Glomerular endothelial cell (primary cell): ENCODE measurements around the gene DPP9. TPM values are rescaled to one million over a fixed set of nuclear protein-coding genes. Genes with fewer than 3 reads are reported as not detected.
"Not testable (repeated sequence)": the region's sequence is repeated elsewhere in the genome, so short reads cannot be mapped to it uniquely, and the experiment has no call there.

ENCODE experiments used
- DNase-seq: peaks from one replicate; pipeline ENCODE4 v3.0.0-alpha.2; 2011; ENCODE audit warnings: low read depth, low spot score; ENCODE audit errors: extremely low read depth
- total RNA-seq: library from RNA; depleted of rRNA; stranded (reverse); fragments of >200 nt; gene quantifications from 2 replicates; pipeline ENCODE4 v1.2.3, GENCODE V29; 2015

DPP9 gene
- 118 and 128 TPM in 2 replicates for total RNA-seq

DNA sequence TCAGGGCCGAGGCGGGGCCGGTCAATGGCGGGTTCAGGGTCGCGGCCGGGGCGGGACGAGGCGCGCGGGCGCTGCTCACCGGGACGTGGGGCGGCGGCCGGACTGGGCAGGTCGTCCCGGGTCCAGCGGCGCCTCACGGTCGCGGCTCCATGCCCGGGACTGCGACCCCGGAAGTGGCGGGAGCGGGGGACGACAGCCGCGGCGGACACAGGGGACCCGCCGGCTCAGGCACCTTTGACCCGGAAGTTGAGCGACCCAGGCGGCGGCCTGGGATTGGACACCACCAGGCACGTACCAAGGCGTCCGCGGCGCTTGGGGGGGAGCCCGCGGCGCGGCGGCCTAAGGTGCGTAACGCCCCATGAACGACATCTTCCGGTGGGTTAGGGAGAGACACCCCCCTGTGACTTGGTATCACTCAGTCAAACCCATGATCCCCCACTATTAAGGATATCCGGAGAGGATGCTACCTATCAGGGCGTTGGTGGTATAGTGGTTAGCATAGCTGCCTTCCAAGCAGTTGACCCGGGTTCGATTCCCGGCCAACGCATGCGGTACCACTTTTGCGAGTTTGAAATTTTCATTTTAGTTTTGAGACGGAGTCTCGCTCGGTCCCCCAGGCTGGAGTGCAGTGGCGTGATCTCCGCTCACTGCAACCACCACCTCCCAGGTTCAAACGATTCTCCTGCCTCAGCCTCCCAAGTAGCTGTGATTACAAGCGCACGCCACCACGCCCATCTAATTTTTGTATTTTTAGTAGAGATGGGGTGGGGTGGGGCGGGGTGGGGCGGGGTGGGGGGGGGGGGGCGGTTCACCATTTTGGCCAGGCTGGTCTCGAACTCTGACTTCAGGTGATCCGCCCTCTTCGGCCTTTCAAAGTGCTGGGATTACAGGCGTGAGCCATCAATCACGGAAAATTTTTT lies at the start of gene DPP9:
Gene DPP9, minus strand, starts transcription at position 248 of the 920 bp plus-strand sequence. CDS start 3,936 bp downstream, outside the sequence.
- DNase-seq: peak; percentile 98

DNA sequence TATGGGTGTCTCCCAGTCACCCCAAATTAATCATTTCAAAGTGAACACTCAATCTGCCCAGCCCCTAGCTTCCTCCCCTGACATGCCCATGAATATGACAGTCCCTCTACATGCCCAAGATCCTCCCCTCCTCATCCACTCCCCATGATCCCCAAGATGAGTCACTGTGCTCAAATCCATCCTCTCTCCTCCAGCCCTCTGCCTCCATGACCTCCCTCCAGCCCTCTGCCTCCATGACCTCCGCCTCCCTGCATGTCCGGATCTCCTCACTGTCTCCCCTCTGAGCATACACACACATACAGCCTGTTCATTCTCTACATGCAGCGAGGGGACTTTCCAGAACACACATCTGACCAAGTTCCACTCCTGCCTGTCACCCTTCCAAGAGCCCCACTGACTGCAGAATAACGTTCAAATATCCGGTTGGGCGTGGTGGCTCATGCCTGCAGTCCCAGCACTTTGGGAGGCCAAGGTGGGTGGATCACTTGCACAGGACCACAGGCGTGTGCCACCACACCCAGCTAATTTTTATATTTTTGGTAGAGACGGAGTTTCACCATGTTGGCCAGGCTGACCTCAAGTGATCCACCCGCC lies 49.5 kb upstream of the DPP9 start:
- DNase-seq: no peak

DNA sequence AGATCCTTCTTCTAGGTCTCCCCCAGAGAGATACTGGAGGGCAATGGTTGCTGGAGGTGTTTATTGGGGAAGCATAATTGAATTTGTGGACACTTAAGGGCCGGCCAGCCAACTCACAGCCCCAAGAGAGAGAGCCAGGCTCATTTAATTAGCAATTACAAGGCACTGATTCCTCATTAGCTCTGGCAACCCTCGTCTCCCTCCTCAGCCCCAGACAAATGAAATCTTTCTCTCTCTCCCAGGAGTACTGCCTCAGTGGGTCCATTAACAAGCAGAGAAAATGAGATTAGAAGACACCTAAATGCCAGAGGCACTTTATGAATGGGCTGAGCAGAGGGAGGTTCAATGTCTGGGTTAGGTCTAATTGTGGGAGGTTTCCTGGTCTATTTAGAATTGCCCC lies 48.9 kb upstream of the DPP9 start:
- DNase-seq: no peak

DNA sequence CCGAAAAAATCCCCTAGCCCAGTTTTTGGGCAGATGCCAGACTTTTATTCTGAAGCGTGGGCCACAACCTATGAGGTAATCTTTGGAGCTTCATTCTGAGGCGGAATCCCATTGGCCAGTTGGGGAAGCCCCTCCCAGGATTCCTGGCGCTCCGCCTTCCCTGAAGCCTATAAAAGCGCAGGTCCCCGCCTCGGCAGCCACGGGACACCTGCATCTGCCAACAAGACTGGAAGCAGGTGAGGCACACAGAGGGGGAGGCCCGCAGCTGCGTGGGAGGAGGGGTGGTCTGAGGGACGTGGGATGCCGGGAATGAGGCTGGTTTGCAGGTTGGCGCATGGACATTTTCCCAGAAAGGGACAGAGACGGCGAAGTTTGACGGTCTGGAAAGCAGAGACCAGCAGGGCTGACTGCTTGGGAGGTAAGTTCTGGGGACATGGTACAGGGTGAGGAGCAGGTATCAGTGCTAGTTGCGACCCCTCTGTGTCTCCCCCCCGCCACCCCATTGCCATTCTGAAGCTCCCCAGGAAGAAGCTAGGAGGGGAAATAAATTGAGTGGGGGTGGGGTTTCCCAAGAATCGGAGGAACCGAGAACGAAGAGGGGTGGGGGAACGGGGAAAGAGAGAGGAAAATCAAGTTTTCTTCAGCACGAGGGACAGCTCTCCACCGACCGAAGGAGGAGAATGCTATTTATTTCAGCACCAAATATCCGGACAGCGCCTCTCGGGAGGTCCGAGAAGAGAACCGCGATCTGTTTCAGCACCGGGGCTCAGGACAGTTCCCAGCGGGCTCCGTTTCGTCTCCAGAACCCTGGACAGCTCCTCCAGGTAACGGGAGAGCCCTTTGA lies 45.5 kb upstream of the DPP9 start:
- peak; percentile 34 for DNase-seq

DNA sequence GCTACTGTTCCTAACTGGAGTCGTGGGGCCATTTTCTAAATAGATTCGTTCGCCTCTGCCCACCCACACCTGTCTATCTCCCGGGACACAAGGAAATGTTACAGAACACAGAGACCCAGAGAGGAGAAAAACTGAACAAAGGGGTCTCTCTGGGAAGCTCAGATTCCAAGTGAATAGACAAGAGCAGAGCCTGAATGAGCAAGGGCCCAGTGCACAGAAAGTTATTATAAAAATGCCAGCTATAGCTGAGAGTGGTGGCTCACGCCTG lies 40.7 kb upstream of the DPP9 start:
- DNase-seq: no peak

DNA sequence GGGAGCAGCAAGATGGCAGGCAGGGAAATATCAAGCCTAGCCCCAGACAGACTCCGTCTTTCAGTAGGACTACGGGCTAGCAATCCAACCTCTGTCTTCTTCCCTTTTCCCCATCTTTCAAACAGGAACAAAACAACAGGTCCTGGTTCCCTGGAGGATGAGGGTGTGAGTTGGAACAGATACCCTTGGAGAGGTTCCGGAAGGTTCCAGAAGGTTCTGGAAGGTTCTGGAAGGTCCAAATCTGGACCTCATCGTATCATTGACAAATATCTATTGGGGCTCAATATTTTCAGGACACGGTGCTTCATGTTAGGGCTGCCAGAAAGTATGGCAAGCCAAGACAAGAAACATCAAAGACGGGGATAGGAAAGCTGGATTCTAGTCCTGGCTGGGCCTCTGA lies 39.4 kb upstream of the DPP9 start:
- DNase-seq: no peak

DNA sequence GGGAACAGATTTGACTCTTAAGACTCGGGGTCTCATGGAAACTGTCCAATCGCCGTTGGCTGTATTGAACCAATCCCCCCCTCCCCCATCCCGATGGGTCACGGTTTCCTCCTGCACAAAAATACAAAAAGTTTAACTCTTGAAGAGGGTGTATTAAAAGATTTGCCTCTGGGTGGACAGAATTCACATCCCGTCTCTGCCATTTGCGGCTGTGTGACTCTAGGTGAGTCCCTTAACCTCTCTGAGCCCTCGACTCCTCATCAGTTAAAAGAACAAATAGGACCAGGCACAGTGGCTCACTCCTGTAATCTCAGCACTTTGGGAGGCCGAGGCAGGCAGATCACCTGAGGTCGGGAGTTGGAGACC lies 36.6 kb upstream of the DPP9 start:
- DNase-seq: no peak

DNA sequence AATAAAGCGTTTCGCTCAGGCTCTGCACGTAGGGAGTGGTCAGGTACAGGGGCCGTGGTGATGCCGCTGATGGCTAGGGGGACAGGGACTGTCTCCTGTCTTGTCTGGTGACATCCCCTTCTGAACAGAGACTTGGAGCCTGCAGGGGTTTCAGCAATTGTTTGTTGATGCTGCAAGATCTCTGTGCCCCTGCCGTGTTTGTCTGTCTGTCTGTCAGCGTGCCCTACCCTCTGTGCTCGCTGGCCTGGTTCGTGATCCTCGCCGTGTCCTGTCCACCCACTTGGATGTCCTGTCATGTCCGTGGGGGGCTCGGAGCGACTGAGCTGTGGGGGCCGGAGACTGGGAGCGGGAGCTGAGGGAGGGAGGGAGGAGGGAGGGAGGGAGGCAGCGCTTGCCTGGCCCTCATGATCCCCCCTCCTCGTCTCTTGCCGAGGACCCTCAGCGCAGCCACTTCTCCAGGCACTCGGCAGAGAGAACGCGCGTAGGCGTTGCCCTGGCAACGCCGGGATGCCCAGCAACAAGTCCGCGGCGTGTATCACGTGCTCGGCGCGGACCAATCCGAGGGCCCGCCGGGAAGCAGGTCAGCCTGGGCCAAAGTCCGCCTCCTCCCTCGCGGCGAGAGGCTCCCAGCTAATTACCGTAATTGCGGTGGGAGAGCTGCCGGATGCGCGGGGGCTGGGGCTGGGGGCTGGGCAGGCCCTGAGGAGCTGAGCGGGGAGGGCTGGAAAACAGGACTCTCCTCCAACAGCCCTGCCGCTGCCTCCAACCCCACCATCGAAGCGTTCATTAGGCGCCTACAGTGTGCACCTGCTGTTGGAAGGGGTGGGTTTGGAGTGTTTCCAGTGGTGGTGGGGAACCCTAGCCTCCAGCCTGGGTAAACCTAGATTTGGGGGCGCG lies 36.0 kb upstream of the DPP9 start:
- no peak for DNase-seq

DNA sequence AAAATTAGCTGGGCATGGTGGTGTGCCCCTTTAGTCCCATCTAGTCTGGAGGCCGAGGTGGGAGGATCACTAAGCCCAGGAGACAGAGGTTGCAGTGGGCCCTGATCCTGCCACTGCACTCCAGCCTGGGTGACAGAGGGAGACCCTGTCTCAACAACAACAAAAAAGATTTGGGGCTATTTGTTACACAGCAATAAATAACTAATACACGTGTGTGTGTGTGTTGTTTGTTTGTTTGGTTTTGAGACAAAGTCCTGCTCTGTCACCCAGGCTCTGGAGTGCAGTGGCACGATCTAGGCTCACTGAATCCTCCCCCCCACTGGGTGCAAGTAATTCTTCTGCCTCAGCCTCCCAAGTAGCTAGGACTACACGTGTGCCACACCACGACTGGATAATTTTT lies 35.0 kb upstream of the DPP9 start:
- DNase-seq: no peak

DNA sequence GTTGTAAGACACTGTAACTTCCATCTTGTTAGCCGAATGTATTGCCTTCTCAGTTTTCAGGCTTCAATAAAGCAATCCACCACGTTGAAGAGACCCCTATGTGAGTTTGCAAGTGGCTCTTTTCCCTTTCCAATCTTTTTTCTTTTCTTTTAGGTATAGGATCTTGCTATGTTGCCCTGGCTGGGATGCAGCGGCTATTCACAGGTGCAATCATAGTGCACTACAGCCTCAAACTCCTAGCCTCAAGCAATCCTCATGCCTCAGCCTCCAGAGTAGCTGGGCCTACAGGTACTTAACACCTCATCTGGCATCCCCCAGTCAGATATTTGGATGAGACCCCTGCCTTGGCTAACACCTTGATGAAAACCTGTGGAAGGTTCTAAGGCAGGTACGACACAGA lies 34.4 kb upstream of the DPP9 start:
- no peak for DNase-seq

DNA sequence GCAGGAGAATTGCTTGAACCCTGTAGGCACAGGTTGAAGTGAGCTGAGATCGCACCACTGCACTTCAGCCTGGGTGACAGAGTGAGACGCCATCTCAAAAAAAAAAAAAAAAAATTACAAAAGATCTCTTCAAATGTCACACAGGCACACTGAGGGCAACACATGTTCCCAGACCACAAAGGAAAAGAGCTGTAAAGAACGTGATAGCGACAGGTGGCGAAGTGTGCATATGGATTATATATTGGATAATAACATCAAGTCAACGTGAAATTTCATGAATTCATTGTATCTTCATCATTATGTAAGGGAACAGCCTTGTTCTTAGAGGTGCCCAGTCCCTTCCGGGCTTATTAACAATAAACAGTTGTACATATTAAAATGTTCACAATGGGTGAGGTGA lies 31.8 kb upstream of the DPP9 start:
- DNase-seq: no peak

DNA sequence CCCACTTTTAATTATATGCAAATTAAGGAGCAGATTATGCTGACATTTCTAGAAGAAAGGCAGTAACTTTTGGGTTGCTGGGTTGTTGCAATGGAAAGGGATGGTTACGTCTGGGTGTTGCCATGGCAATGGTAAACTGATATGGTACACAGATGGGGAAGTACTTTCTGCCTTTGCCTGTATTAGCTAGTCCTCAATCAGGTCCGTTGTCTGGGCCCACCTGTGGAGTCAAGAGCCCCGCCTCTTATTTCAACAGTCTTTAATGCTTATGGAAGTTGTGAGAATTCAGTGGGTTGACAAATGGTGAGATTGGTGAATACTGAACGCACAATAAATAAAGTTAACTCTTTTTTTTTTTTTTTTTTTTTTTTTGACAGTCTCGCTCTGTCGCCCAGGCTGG lies 30.6 kb upstream of the DPP9 start:
- no peak for DNase-seq

DNA sequence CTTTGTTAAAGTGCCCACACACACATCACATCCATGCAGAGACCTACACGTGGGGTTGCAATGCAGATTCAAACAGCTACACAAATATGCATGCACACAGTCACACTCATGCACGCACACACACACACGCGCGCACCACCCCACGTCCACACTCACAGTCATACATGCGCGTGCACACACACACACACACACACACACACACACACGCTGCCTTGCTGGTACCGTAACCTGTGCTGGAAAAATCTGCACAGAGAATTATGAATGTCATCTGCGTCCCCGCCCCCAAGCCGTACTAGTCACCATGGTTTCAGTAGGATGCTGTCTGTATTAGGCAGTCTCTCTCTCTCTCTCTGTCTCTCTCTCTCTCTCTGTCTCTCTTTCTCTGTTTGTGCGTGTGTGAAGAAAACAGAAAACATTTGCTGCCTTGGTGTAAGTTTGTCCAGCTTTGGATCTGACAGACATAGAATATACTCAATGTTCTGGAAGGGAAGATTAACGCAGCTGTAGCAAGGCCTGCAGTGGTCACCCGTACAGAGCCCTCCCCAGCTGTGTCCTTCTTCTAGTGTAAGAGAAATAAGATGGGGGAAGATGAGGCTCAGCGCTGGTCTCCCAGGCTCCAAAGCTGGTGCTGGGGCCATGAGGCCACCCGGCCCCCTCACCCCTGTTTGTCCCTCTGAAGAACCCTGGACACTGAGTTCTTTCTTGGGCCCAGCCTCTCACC lies 26.4 kb upstream of the DPP9 start:
- DNase-seq: no peak

DNA sequence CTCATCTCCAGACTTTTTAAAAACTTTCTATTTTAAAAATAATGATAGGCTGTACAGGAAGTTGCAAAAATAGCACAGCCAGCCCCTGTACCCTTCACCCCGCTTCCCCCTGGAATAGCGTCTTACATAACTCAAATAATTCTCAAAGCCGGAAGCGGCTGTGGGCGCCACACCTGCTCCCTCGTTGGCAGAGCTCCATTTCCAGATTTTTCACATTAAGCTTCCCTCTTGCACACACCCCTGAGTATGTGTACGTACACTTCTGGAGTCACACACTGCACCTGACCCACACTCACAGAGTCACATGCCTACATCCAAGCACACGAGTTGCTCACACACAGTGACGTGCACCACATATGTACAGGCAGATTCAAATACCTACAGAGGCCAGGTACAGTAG lies 24.9 kb upstream of the DPP9 start:
- DNase-seq: no peak

DNA sequence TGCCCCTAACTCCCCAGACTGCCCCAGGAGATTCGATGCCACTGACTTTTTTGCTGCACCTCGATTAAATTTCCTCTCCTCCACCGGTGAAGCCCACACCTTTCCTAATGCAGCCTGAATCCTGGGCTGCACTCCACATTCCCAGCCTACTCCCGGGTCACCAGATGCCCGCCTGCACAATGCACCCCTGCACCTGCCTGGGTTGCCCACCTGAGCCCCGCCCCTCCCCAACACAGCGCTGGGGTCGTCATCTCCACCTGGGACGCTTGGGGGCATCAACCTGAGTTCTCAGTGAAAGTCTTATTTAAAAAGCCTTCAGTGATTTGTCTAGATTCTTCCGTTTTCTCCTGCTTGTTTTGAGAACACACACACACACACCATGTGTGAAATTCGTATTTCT lies 24.5 kb upstream of the DPP9 start:
- DNase-seq: no peak

DNA sequence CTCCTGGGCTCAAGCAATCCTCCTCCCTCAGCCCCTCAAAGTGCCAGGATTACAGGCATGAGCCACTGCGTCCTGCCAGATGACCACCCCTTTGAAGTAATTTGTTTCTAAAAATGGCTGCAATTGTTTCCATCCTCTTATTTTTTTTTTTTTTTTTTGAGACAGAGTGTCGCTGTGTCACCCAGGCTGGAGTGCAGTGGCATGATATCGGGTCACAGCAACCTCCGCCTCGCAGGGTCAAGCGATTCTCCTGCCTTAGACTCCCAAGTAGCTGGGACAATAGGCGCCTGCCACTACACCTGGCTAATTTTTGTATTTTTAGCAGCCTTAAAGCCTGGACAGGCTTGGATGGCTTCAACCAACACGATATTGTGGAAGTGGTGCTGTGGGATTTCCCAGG lies 22.3 kb upstream of the DPP9 start:
- DNase-seq: no peak

DNA sequence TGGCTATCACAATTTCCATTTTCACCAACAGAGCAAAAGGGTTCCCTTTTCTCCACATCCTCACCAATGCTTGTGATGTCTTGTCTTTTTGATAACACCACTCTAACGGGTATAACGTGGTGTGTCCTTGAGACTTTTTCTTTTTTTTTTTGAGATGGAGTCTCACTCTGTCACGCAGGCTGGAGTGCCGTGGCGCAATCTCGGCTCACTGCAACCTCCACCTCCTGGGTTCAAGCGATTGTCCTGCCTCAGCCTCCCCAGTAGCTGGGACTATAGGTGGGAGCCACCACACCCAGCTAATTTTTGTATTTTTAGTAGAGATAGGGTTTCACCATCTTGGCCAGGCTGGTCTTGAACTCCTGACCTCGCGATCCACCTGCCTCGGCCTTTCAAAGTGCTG lies 21.5 kb upstream of the DPP9 start:
- not testable (repeated sequence) for DNase-seq

DNA sequence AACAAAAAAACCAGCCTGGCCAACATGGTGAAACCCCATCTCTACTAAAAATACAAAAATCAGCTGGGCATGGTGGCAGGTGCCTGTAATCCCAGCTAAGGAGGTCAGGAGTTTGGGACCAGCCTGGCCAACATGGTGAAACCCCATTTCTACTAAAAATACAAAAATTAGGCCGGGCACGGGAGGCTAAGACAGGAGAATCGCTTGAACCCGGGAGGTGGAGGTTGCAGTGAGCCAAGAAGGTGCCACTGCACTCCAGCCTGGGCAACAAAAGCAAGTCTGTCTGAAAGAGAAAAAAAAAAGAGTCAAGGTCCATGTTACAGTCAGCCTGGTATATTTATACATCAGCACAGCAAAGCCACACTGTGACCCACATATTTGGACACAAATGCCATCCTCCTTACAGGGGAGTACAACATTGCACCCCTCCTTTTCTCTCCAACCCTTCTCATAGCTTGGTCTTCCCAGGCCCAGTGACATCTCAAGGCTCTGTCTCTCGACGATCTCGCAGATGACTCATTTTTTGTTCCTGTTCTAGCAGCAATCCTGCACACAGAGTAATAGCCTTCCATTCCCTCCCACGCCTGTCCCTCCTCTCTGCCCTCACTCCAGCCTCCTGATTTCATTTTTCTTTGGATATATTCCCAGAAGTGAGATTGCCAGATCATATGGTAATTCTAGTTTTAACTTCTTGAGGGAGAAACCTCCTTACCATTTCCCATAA lies 21.0 kb upstream of the DPP9 start:
- no peak for DNase-seq
